Loucy (cell line): ENCODE data around the gene PI16.

Source experiments
- H2AFZ ChIP-seq: fragments of 200-600 bp; sonication (generic); 2 replicates; pipeline ENCODE4 v1.6.0; 2016; ENCODE audit warnings: antibody characterized with exemption, mild to moderate bottlenecking, low read length, moderate library complexity
- H3F3A ChIP-seq: fragments of 200-600 bp; 2 replicates; pipeline ENCODE4 v1.6.0; 2016; ENCODE audit warnings: antibody characterized with exemption, low read depth, mild to moderate bottlenecking
- H3K27me3 ChIP-seq: fragments of 200-600 bp; sonication (generic); 2 replicates; pipeline ENCODE4 v1.6.1; 2014; ENCODE audit warnings: low read length, mild to moderate bottlenecking; ENCODE audit not compliant: insufficient read depth, poor library complexity, severe bottlenecking
- H3K36me3 ChIP-seq: fragments of 200-600 bp; sonication (generic); 2 replicates; pipeline ENCODE4 v1.6.1; 2016; ENCODE audit warnings: low read length; ENCODE audit not compliant: insufficient read depth
- H3K4me1 ChIP-seq: fragments of 200-600 bp; sonication (generic); 2 replicates; pipeline ENCODE4 v1.5.1; 2014; ENCODE audit warnings: low read length, mild to moderate bottlenecking; ENCODE audit not compliant: insufficient read depth, poor library complexity, severe bottlenecking
- H3K4me2 ChIP-seq: fragments of 200-600 bp; sonication (generic); 2 replicates; pipeline ENCODE4 v1.6.0; 2014; ENCODE audit warnings: antibody characterized with exemption, low read length, low read depth, mild to moderate bottlenecking; ENCODE audit not compliant: poor library complexity, severe bottlenecking
- H3K4me3 ChIP-seq: fragments of 200-600 bp; sonication (generic); 2 replicates; pipeline ENCODE4 v1.5.1; 2014; ENCODE audit warnings: low read length, mild to moderate bottlenecking, mixed read lengths; ENCODE audit not compliant: poor library complexity, severe bottlenecking
- H3K79me2 ChIP-seq: fragments of 200-600 bp; sonication (generic); 2 replicates; pipeline ENCODE4 v1.6.1; 2014; ENCODE audit warnings: low read length; ENCODE audit not compliant: insufficient read depth
- H3K9ac ChIP-seq: fragments of 200-600 bp; sonication (generic); 2 replicates; pipeline ENCODE4 v1.6.0; 2014; ENCODE audit warnings: mild to moderate bottlenecking, low read depth, low read length, moderate library complexity; ENCODE audit not compliant: poor library complexity, severe bottlenecking
- H3K9me2 ChIP-seq: fragments of 200-600 bp; sonication (generic); replicated peaks from 2 replicates; pipeline ENCODE4 v1.6.1; 2016; ENCODE audit warnings: low read depth, low read length, mixed read lengths
- H3K9me3 ChIP-seq: fragments of 200-600 bp; sonication (generic); 2 replicates; pipeline ENCODE4 v1.6.1; 2014; ENCODE audit warnings: mild to moderate bottlenecking, antibody characterized with exemption, low read length, low read depth; ENCODE audit not compliant: insufficient read depth
- H4K20me1 ChIP-seq: fragments of 200-600 bp; sonication (generic); 2 replicates; pipeline ENCODE4 v1.6.0; 2014; ENCODE audit warnings: antibody characterized with exemption, low read length, mild to moderate bottlenecking; ENCODE audit not compliant: insufficient read depth, poor library complexity, severe bottlenecking
- CTCF ChIP-seq: fragments of 200-600 bp; sonication (generic); conservative IDR thresholded peaks from 2 replicates; pipeline ENCODE4 v1.5.1; 2014; ENCODE audit warnings: mild to moderate bottlenecking, antibody characterized with exemption, low read length
- EZH2phosphoT487 ChIP-seq: fragments of 200-600 bp; IDR thresholded peaks from 2 replicates; pipeline ENCODE4 v1.6.1; 2018; ENCODE audit warnings: antibody characterized with exemption, mild to moderate bottlenecking, moderate library complexity, borderline replicate concordance

The PI16 gene

GRCh38 chr6:36933519-36933918, 21.0 kb upstream of the PI16 start:
- no peaks in the 10 kb centered on the region for H3K4me1 ChIP-seq
- H3K9me2 ChIP-seq: no peaks in the 10 kb centered on the region
- no peaks in the 10 kb centered on the region for H3K27me3 ChIP-seq
- H3K79me2 ChIP-seq: no peaks in the 10 kb centered on the region
- H3K36me3 ChIP-seq: no peaks in the 10 kb centered on the region
- H3F3A ChIP-seq: no peaks in the 10 kb centered on the region
- no peak overlapping the region for H3K4me2 ChIP-seq
- no peak overlapping the region for H3K9ac ChIP-seq
- TF ChIP-seq EZH2phosphoT487 (no peak), CTCF (no peak)
- no peak overlapping the region for H3K4me3 ChIP-seq
- no peak overlapping the region for H2AFZ ChIP-seq
- no peaks in the 10 kb centered on the region for H4K20me1 ChIP-seq
- H3K9me3 ChIP-seq: no peaks in the 10 kb centered on the region

GRCh38 chr6:36934901-36935300, 19.6 kb upstream of the PI16 start:
- H3K4me1 ChIP-seq: no peaks in the 10 kb centered on the region
- no peak overlapping the region for H3K4me2 ChIP-seq
- H3K9me2 ChIP-seq: no peaks in the 10 kb centered on the region
- no peak overlapping the region for H3K4me3 ChIP-seq
- no peaks in the 10 kb centered on the region for H3K27me3 ChIP-seq
- H3K79me2 ChIP-seq: no peaks in the 10 kb centered on the region
- H3K9ac ChIP-seq: no peak overlapping the region
- TF ChIP-seq CTCF (no peak), EZH2phosphoT487 (no peak)
- no peaks in the 10 kb centered on the region for H4K20me1 ChIP-seq
- H3F3A ChIP-seq: no peaks in the 10 kb centered on the region
- no peak overlapping the region for H2AFZ ChIP-seq
- H3K36me3 ChIP-seq: no peaks in the 10 kb centered on the region
- no peaks in the 10 kb centered on the region for H3K9me3 ChIP-seq

GRCh38 chr6:36936824-36937223, 17.7 kb upstream of the PI16 start:
- H2AFZ ChIP-seq: no peak overlapping the region
- no peaks in the 10 kb centered on the region for H3K4me1 ChIP-seq
- H3K27me3 ChIP-seq: no peaks in the 10 kb centered on the region
- H3K79me2 ChIP-seq: no peaks in the 10 kb centered on the region
- no peaks in the 10 kb centered on the region for H3F3A ChIP-seq
- no peaks in the 10 kb centered on the region for H3K9me3 ChIP-seq
- no peak overlapping the region for H3K4me3 ChIP-seq
- H4K20me1 ChIP-seq: no peaks in the 10 kb centered on the region
- TF ChIP-seq EZH2phosphoT487 (no peak), CTCF (no peak)
- no peaks in the 10 kb centered on the region for H3K36me3 ChIP-seq
- H3K9ac ChIP-seq: no peak overlapping the region
- H3K4me2 ChIP-seq: no peak overlapping the region
- no peaks in the 10 kb centered on the region for H3K9me2 ChIP-seq
